ENCODE measurements around the gene C14orf132.

GRCh38 chr14:96038558-96038919 lies 623 bp upstream of the C14orf132 start:
- no peak for TF ChIP-seq CTCF (IDR thresholded peaks at IDR 0.05)
- TF ChIP-seq EZH2 (IDR thresholded peaks at IDR 0.05; ENCODE audit: borderline replicate concordance, insufficient read depth, low read depth, low read length, poor library complexity, severe bottlenecking), result no peak

Measured in B cell (primary cell).